Transverse colon (tissue), 4 donors: ENCODE results near the gene IL7R. TPM values are rescaled to one million over a fixed set of nuclear protein-coding genes. Genes with fewer than 3 reads are reported as not detected.

ENCODE experiments used
- DNase-seq: peaks from one replicate; pipeline ENCODE4 v3.0.0-alpha.2; 2019
- H3K27ac ChIP-seq, 4 donors: fragments of 200-600 bp; sonication (generic); 2 replicates each; pipeline ENCODE4 v1.5.1; 2016 to 2018; ENCODE audit warnings: inconsistent platforms in 4 of 4
- H3K27me3 ChIP-seq: fragments of 200-600 bp; sonication (generic); 2 replicates; pipeline ENCODE4 v1.5.1; 2017; ENCODE audit warnings: inconsistent platforms
- H3K36me3 ChIP-seq, 4 donors: fragments of 200-600 bp; sonication (generic); 2 replicates each; pipeline ENCODE4 v1.5.1; 2017 to 2019; ENCODE audit warnings: inconsistent platforms in 4 of 4
- H3K4me1 ChIP-seq, 4 donors: fragments of 200-600 bp; sonication (generic); 2 replicates each; pipeline ENCODE4 v1.5.1; 2017 to 2020; ENCODE audit warnings: inconsistent platforms in 4 of 4
- H3K4me3 ChIP-seq, 4 donors: fragments of 200-600 bp; sonication (generic); 1 replicate in 1 of 4; 2 replicates in 3 of 4; pipeline versions ENCODE4 v1.5.1 to v1.6.1; 2017 to 2019; ENCODE audit warnings: inconsistent platforms in 4 of 4
- H3K9me3 ChIP-seq, 2 donors: fragments of 200-600 bp; sonication (generic); 2 replicates each; pipeline ENCODE4 v1.5.1; 2017 to 2019; ENCODE audit warnings: inconsistent platforms in 2 of 2
- EP300 ChIP-seq: sonication (generic); formaldehyde crosslinking; IDR thresholded peaks from one replicate; pipeline ENCODE4 v1.6.1; 2017; ENCODE audit warnings: antibody characterized with exemption, low read depth
- POLR2A ChIP-seq: fragments of 450-650 bp; IDR thresholded peaks from one replicate; pipeline ENCODE4 v1.6.1; 2016; ENCODE audit warnings: antibody characterized with exemption, mild to moderate bottlenecking, moderate library complexity
- POLR2AphosphoS5 ChIP-seq, 3 donors: sonication (generic); formaldehyde crosslinking; IDR thresholded peaks; one replicate each; pipeline ENCODE4 v1.6.1; 2016; ENCODE audit warnings: antibody characterized with exemption in 3 of 3
- WGBS, 2 donors: methylation state at CpG; one replicate each; pipeline ENCODE4 v1.1.5; 2018; ENCODE audit warnings: low coverage in 1 of 2; 5-methylcytosine and 5-hydroxymethylcytosine counted together
- in situ Hi-C, 4 donors: fragments of 200-750 bp; cut with MboI; loops; one replicate each; pipeline versions ENCODE4 v1.15.0 to v1.15.1; 2017; ENCODE audit warnings: low sequenced_read_pairs in 3 of 4, low pct_ligation_motif_present in 1 of 4, low pct_unique_long_range_greater_than_20kb in 1 of 4
- intact Hi-C: fragments of 100-400 bp; cut with DNase I; formaldehyde crosslinking; loops from one replicate; pipeline ENCODE4 v1.15.1; 2023; ENCODE audit warnings: low total_unique reads
- total RNA-seq, 4 donors: library from RNA; depleted of rRNA; stranded (reverse); fragments of >200 nt; gene quantifications; one replicate each; pipeline ENCODE4 v1.1.0, GENCODE V29; 2016
- TF ChIP-seq, protein P1 (sequence below), 5 experiments: fragments of 200-600 bp in 3 of 5; fragments of 450-650 bp in 2 of 5; sonication (generic) in 3 of 5; IDR thresholded peaks; 1 replicate in 2 of 5; 2 replicates in 3 of 5; pipeline ENCODE4 v1.5.1; 2016 to 2017; ENCODE audit warnings: antibody characterized with exemption in 5 of 5, inconsistent platforms in 3 of 5, mild to moderate bottlenecking in 2 of 5, moderate library complexity in 1 of 5

IL7R gene
- total RNA-seq, 4 donors from 2014 or later = 3.2 to 54.8 (median 17.9) TPM

DNA sequence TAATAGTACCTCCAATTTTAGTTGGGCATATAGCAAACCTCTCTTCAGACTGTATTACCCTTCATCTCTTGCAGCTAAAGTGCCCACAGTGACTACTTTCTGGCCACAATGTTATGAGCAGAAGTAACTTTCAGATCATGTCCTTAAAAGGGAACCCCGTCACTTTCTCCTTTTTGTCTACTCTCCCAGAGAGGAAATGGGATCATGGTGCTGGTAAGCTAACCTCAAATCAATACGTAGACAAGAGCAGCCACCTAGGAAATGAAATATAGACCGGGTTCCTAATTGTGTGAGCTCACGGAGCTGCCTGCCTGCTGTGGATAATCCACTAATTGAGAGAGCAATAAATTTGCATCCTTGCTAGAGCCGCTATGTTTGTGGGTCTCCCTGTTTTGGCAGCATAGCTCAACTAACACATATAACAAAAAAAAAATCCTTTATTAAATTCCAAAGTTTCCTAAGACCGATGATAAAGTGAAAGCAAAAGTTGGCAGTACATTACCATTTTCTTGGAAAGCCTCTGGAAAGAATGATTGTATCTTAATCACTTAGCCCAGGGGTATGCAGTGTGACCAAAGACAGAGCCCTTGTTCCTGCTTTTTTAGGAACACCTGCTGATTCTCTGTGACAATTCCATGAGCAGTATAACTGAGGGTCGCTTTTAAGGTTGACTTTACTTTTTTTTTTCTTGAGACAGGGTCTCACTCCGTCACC lies 5.6 kb upstream of the IL7R start:
- Histone ChIP-seq H3K4me1 (peaks cover 0 to 10% (median 1%) of the 10 kb centered on the region in 4 donors), H3K27me3 (no peaks in the 10 kb centered on the region), H3K4me3 (no peak overlapping the region), H3K36me3 (no peaks in the 10 kb centered on the region), H3K9me3 (no peaks in the 10 kb centered on the region), H3K27ac (no peak overlapping the region)
- DNase-seq = no peak
- 39 to 48% methylated on average over 7 to 8 of the region's 8 CpGs for WGBS, 2 donors
- in situ Hi-C loops = no loop called here
- intact Hi-C loops = no loop called here
- no peak for TF ChIP-seq POLR2A
- TF ChIP-seq EP300 = no peak
- TF ChIP-seq POLR2AphosphoS5 (IDR thresholded peaks at IDR 0.05) = no peak
- TF ChIP-seq, protein P1, sequence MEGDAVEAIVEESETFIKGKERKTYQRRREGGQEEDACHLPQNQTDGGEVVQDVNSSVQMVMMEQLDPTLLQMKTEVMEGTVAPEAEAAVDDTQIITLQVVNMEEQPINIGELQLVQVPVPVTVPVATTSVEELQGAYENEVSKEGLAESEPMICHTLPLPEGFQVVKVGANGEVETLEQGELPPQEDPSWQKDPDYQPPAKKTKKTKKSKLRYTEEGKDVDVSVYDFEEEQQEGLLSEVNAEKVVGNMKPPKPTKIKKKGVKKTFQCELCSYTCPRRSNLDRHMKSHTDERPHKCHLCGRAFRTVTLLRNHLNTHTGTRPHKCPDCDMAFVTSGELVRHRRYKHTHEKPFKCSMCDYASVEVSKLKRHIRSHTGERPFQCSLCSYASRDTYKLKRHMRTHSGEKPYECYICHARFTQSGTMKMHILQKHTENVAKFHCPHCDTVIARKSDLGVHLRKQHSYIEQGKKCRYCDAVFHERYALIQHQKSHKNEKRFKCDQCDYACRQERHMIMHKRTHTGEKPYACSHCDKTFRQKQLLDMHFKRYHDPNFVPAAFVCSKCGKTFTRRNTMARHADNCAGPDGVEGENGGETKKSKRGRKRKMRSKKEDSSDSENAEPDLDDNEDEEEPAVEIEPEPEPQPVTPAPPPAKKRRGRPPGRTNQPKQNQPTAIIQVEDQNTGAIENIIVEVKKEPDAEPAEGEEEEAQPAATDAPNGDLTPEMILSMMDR (IDR thresholded peaks at IDR 0.05) = no peak

DNA sequence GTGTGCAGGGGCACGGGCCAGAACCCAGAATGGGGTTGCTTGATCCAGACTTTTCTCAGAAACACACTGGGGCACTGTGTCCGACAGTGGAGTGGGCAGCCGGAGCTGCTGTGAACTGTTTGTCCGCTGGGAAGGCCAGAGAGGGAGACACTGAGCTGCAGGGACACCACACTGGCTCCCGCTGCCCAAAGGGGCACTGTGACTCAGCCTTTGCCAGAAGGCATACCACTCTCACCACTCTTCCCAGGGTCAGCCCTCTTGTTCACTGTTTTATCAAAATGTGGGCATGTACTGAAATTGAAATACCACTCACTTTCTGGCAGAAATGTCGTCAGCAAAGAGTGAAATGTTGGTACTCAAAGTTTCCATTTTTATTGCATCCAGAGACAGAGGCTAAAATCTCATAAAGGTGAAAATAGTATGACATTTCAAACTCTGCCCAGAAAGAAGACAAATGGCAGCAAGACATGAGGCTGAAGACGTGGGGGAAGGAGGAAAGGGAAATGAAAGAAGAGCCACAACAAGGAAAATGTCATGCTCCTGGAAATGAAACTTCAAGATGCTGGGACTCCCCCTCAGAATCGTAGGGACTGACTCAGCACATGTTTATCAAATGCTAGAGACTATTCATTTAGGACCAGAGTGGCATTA lies 4.5 kb upstream of the IL7R start:
- intact Hi-C loops (no loop called here), in situ Hi-C loops (no loop called here)
- 66 to 68% methylated on average over 5 to 8 of the region's 8 CpGs for WGBS, 2 donors
- H3K27me3 ChIP-seq = no peaks in the 10 kb centered on the region
- H3K27ac ChIP-seq = peak overlapping the region in 2 of 4 donors; percentile 3 to 9
- peaks cover 0 to 10% (median 1%) of the 10 kb centered on the region in 4 donors for H3K4me1 ChIP-seq
- H3K4me3 ChIP-seq = no peak overlapping the region
- DNase-seq = no peak
- no peaks in the 10 kb centered on the region for H3K36me3 ChIP-seq
- no peak for TF ChIP-seq POLR2A
- TF ChIP-seq EP300 = no peak
- TF ChIP-seq POLR2AphosphoS5 (IDR thresholded peaks at IDR 0.05) = no peak
- TF ChIP-seq, protein P1 (IDR thresholded peaks at IDR 0.05) = no peak
- no peaks in the 10 kb centered on the region for H3K9me3 ChIP-seq

DNA sequence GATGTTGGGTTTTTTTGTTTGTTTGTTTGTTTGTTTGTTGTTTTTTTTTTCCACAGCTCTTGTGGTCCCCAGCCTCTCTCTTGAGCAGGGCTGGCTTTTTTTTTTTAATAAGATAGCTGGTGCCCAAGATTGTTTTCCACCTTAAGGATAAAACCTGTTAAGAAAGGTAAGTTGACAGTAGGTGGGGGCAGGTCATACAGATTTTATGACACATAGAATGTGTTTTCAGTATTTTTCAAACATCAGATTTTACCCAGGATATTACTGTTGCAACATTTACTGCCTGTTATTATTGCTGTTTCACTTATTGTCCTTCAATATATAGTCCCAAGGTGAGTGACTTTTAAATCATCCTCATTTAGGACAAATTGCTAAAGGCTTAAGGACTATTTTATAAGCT lies 3.9 kb upstream of the IL7R start:
- Histone ChIP-seq H3K27ac (peak overlapping the region in 2 of 4 donors; percentile 3 to 6), H3K27me3 (no peaks in the 10 kb centered on the region), H3K4me3 (no peak overlapping the region), H3K9me3 (no peaks in the 10 kb centered on the region), H3K36me3 (no peaks in the 10 kb centered on the region), H3K4me1 (peaks cover 0 to 10% (median 1%) of the 10 kb centered on the region in 4 donors)
- TF ChIP-seq POLR2A (no peak), EP300 (no peak), POLR2AphosphoS5 (IDR thresholded peaks at IDR 0.05) (no peak)
- TF ChIP-seq, protein P1 (IDR thresholded peaks at IDR 0.05) = no peak
- in situ Hi-C loops (no loop called here), intact Hi-C loops (no loop called here)
- no peak for DNase-seq

- WGBS, 2 donors = 60 to 70% methylated on average over 3 of the region's 3 CpGs
- Histone ChIP-seq H3K27ac (peak overlapping the region; percentile 19 to 65 (median 39)), H3K4me3 (no peak overlapping the region)
Observed at GRCh38 chr5:35853631-35854030, 3.1 kb upstream of the IL7R start.

More at GRCh38 chr5:35853631-35854030, 3.1 kb upstream of the IL7R start:
- H3K27me3 ChIP-seq = no peaks in the 10 kb centered on the region
- H3K9me3 ChIP-seq = no peaks in the 10 kb centered on the region
- peaks cover 0 to 10% (median 1%) of the 10 kb centered on the region in 4 donors for H3K4me1 ChIP-seq
- TF ChIP-seq POLR2AphosphoS5 (IDR thresholded peaks at IDR 0.05) (peak in 1 of 3 donors; percentile 19), POLR2A (no peak)
- in situ Hi-C loops = no loop called here
- H3K36me3 ChIP-seq = no peaks in the 10 kb centered on the region
- DNase-seq = peak; percentile 22
- intact Hi-C loops = no loop called here
